ENCODE data around the gene PDLIM1.
A peak's percentile ranks its signal among the peaks of the same experiment; 100 is the strongest.

PDLIM1 gene

GRCh38 chr10:95290461-95291364 is at the start of gene PDLIM1:
PDLIM1 (minus strand) TSS chr10:95291003; CDS start chr10:95290915, 88 bp downstream.
- no peak for TF ChIP-seq TSHZ2 (CRISPR knock-in tag; IDR thresholded peaks at IDR 0.05)
- no peak for TF ChIP-seq ZC3H10 (CRISPR knock-in tag; IDR thresholded peaks at IDR 0.05)
- no peak for TF ChIP-seq TOX (CRISPR knock-in tag; IDR thresholded peaks at IDR 0.05; ENCODE audit: borderline replicate concordance)
- no peak for TF ChIP-seq CSDC2 (CRISPR knock-in tag; IDR thresholded peaks at IDR 0.05)
- no peak for TF ChIP-seq GLIS3 (CRISPR knock-in tag; IDR thresholded peaks at IDR 0.05)
- no peak for TF ChIP-seq CREB5 (CRISPR knock-in tag; IDR thresholded peaks at IDR 0.05; ENCODE audit: low read depth)
- no peak for TF ChIP-seq PATZ1 (CRISPR knock-in tag; IDR thresholded peaks at IDR 0.05; ENCODE audit: borderline replicate concordance)
- TF ChIP-seq ZFP3 (CRISPR knock-in tag; IDR thresholded peaks at IDR 0.05): no peak
- TF ChIP-seq RARB (CRISPR knock-in tag; IDR thresholded peaks at IDR 0.05): no peak
- peak; percentile 92 for ATAC-seq

GRCh38 chr10:95339863-95340262 is 49.1 kb upstream of the PDLIM1 start:
- ATAC-seq: no peak
- no peak for TF ChIP-seq PATZ1 (CRISPR knock-in tag; IDR thresholded peaks at IDR 0.05; ENCODE audit: borderline replicate concordance)
- TF ChIP-seq ZNF70 (CRISPR knock-in tag; IDR thresholded peaks at IDR 0.05): no peak

GRCh38 chr10:95337423-95338160 is 46.8 kb upstream of the PDLIM1 start:
- TF ChIP-seq ZC3H10 (CRISPR knock-in tag; IDR thresholded peaks at IDR 0.05) (no peak), ZNF8 (CRISPR knock-in tag; IDR thresholded peaks at IDR 0.05) (no peak), ZNF565 (CRISPR knock-in tag; conservative IDR thresholded peaks at IDR 0.05; ENCODE audit: low read depth) (no peak)
- no peak for ATAC-seq

- no peak for ATAC-seq
- no peak for TF ChIP-seq ZC3H10 (CRISPR knock-in tag; IDR thresholded peaks at IDR 0.05)
- no peak for TF ChIP-seq ISL1 (CRISPR knock-in tag; IDR thresholded peaks at IDR 0.05)
- no peak for TF ChIP-seq SNAI2 (CRISPR knock-in tag; IDR thresholded peaks at IDR 0.05)
- TF ChIP-seq POU6F1 (CRISPR knock-in tag; IDR thresholded peaks at IDR 0.05; ENCODE audit: borderline replicate concordance, low read depth): no peak
- TF ChIP-seq TSHZ2 (CRISPR knock-in tag; IDR thresholded peaks at IDR 0.05): no peak
- TF ChIP-seq RARB (CRISPR knock-in tag; IDR thresholded peaks at IDR 0.05): no peak
- no peak for TF ChIP-seq TOX (CRISPR knock-in tag; IDR thresholded peaks at IDR 0.05; ENCODE audit: borderline replicate concordance)
- TF ChIP-seq ZFP3 (CRISPR knock-in tag; IDR thresholded peaks at IDR 0.05): no peak
- TF ChIP-seq CREB5 (CRISPR knock-in tag; IDR thresholded peaks at IDR 0.05; ENCODE audit: low read depth): no peak
- TF ChIP-seq PPARA (CRISPR knock-in tag; IDR thresholded peaks at IDR 0.05; ENCODE audit: borderline replicate concordance): no peak
These were observed 45.9 kb upstream of the PDLIM1 start for GRCh38 chr10:95336702-95337101.
